K562 treated with DMSO at 1 percent for 24 hours (cell line): ENCODE measurements around the gene CFAP65. TPM values are rescaled to one million over a fixed set of nuclear protein-coding genes. Genes with fewer than 3 reads are reported as not detected.

Source experiments
- total RNA-seq: library from RNA; unstranded; fragments of 300-600 nt; gene quantifications from 2 replicates; pipeline ENCODE4 v1.2.3, GENCODE V29; 2022; ENCODE audit warnings: low read depth; ENCODE audit not compliant: insufficient read depth

CFAP65 gene
- not detected in 2 replicates for total RNA-seq

GRCh38 chr2:219041252-219041651 lies at the start of gene CFAP65:
Gene CFAP65 (minus strand): TSS chr2:219041516. CDS start chr2:219039048, 2,468 bp downstream.

GRCh38 chr2:219060821-219061791 lies 19.8 kb upstream of the CFAP65 start, which contains the start of gene IHH:
Gene IHH (minus strand): TSS chr2:219060921. CDS start chr2:219060467, 454 bp downstream.

GRCh38 chr2:218993345-218994315 lies 47.7 kb downstream of the CFAP65 start, which contains the start of gene CRYBA2:
Gene CRYBA2 (minus strand): TSS chr2:218993422. CDS start chr2:218993176, 246 bp downstream.

GRCh38 chr2:218985021-218985324 lies 56.3 kb downstream of the CFAP65 start, which contains the start of gene FEV:
Gene FEV (minus strand): TSS chr2:218985184. CDS start chr2:218985075, 109 bp downstream.

GRCh38 chr2:218959141-218959731 lies 82.1 kb downstream of the CFAP65 start, which contains the start of gene CDK5R2:
Gene CDK5R2 (plus strand): TSS chr2:218959666. CDS start chr2:218959821, 155 bp downstream.

Other genes starting within 250 kb of the CFAP65 start
- gene PRKAG3, start 209.7 kb downstream of the CFAP65 start, total RNA-seq = not detected in 2 replicates
- not detected in 2 replicates for gene WNT6, start 181.7 kb downstream of the CFAP65 start, total RNA-seq
- 0.20 TPM in 1 of 2 replicates, not detected in the other for gene WNT10A, start 160.7 kb downstream of the CFAP65 start, total RNA-seq
- 0.57 and 0.76 TPM in 2 replicates for gene CDK5R2, start 81.8 kb downstream of the CFAP65 start, total RNA-seq
- 0.69 and 0.71 TPM in 2 replicates for gene FEV, start 56.3 kb downstream of the CFAP65 start, total RNA-seq
- gene CRYBA2, start 48.1 kb downstream of the CFAP65 start, total RNA-seq = not detected in 2 replicates
- not detected in 2 replicates for gene IHH, start 19.4 kb upstream of the CFAP65 start, total RNA-seq
- 12.2 and 12.3 TPM in 2 replicates for gene NHEJ1, start 119.3 kb upstream of the CFAP65 start, total RNA-seq
- gene SLC23A3, start 128.5 kb upstream of the CFAP65 start, total RNA-seq = 0.38 and 0.43 TPM in 2 replicates
- gene CNPPD1, start 135.4 kb upstream of the CFAP65 start, total RNA-seq = 65.7 and 71.2 TPM in 2 replicates
- gene RETREG2, start 136.8 kb upstream of the CFAP65 start, total RNA-seq = 34.7 and 36.3 TPM in 2 replicates
- 39.5 and 43.7 TPM in 2 replicates for gene ZFAND2B, start 165.3 kb upstream of the CFAP65 start, total RNA-seq
- gene ABCB6, start 177.4 kb upstream of the CFAP65 start, total RNA-seq = 21.7 and 26.6 TPM in 2 replicates
- gene ATG9A, start 188.1 kb upstream of the CFAP65 start, total RNA-seq = 39.6 and 40.5 TPM in 2 replicates
- gene ANKZF1, start 188.3 kb upstream of the CFAP65 start, total RNA-seq = 27.6 and 28.6 TPM in 2 replicates
- gene GLB1L, start 203.9 kb upstream of the CFAP65 start, total RNA-seq = 5.0 and 5.2 TPM in 2 replicates
- 19.6 and 19.8 TPM in 2 replicates for gene STK16, start 204.0 kb upstream of the CFAP65 start, total RNA-seq
- gene TUBA4B, start 211.7 kb upstream of the CFAP65 start, total RNA-seq = not detected in 2 replicates
- gene TUBA4A, start 212.4 kb upstream of the CFAP65 start, total RNA-seq = 88.8 and 98.5 TPM in 2 replicates
- 34.4 and 41.9 TPM in 2 replicates for gene DNAJB2, start 237.8 kb upstream of the CFAP65 start, total RNA-seq